Stimulated activated CD8-positive, alpha-beta memory T cell treated with anti-CD3 and anti-CD28 coated beads, Interleukin-7, amount 100 ng/mL, for 4 hours (primary cell): ENCODE measurements around the gene PARL.

ENCODE experiments used
- DNase-seq, 2 donors: peaks; one replicate each; pipeline ENCODE4 v3.0.0-alpha.2; 2020; ENCODE audit warnings: low read depth in 2 of 2

The PARL gene

DNA sequence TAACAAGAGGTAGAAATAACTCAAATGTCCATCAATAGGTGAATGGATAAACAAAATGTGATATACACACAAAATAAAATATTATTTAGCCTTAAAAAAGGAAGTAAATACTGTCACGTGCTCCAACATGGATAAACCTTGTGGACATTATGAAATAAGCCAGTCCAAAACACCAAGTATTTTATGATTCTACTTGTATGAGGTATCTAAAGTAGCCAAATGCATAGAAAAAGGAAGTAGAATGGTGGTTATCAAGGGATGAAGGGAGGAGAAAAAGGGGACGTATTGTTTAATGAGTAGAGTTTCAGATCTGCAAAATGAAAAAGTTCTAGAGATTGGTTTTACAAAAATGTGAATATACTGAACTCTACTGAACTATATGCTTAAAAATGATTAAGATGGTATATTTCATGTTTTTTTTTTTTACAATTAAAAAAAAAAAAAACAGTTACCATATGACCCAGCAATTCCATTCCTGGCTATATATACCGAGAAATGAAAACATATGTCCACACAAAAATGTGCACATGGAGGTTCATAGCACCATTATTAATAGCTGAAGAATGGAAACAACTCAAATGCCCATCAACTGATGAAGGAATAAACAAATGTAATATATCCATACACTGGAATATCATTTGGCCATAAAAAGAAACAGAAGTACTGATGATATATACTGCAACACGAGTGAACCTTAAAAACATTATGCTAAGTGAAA is 30.2 kb downstream of the PARL start:
- no peak for DNase-seq

DNA sequence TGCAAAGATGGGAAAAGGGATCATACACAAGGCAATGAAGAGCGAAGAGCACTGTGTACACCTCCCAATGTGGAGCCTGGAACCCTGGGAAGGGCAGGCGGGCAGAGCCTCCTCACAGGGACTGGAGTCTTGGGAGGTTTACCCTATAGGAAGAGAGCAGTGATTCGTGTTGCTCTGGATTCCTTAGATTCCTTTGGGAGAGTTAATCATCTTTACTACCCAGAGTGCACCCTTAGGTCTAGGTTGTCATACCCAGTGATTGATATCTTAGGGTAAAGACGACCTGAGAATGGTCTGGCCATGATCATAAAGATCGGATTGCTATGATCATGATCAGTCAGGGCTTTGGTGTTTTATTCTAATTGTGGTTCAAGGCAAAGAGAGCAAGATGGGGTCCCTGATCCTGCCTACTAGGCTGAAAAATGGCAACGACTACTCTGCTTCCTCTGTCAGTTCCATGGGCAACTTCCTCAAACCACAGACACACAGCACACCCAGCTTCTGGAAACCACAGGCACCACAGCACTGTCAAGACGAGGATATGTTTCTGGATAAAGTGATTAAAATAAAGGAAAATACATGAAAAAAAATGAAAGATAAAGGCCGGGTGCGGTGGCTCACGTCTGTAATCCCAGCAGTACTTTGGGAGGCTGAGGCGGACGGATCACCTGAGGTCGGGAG is 38.9 kb downstream of the PARL start:
- DNase-seq, result no peak

DNA sequence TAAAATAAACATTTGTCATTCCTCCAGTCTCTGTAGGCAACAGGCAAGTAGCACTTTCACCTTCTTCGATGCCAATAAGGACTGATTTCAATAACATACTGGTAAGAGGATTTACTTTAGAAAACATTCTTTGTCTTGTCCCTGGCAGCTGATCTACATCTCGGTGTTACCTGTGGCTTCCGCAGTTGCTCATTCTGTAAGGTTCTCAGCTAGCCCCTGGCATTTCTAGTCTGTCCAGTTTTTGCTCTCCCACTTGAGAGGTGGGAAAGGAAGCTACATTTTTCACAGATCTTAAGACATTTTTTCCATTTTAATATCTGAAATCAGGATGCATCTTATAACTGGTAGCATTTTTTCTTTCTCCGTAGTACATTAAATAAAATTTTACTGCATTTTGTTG is 39.6 kb downstream of the PARL start:
- no peak for DNase-seq

DNA sequence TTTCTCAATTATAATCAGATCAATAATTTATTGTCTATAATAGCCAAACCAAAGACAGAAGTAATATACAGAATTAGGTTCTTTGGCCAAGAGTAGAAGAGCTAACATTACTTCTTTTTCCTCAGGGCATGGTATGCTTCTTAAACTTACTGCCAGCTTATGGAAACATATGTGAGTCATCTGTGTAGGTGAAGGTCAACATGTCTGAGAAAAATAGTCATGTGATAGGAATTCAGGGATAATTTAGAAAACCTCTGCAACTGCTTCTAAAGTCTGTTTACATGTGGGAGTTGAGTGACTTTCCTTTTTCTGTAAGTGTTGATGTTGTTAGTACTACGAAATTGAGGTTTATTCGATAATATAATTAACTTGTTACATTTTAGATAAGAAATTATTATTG is 40.1 kb downstream of the PARL start:
- DNase-seq, result no peak

DNA sequence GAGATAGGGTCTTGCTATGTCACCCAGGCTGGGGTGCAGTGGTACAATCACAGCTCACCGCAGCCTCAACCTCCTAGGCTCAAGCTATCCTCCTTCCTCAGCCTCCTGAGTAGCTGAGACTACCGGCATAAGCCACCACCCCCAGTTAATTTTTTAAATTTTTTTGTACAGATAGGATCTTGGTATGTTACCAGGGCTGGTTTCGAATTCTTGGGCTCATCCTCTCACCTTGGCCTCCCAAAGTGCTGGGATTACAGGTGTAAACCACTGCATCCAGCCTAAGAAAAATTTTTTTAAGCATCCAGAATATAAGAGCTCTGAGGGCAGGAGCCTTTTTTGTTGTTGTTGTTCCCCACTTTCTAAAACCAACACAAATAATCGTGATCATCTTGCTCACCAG is 44.9 kb downstream of the PARL start:
- no peak for DNase-seq

DNA sequence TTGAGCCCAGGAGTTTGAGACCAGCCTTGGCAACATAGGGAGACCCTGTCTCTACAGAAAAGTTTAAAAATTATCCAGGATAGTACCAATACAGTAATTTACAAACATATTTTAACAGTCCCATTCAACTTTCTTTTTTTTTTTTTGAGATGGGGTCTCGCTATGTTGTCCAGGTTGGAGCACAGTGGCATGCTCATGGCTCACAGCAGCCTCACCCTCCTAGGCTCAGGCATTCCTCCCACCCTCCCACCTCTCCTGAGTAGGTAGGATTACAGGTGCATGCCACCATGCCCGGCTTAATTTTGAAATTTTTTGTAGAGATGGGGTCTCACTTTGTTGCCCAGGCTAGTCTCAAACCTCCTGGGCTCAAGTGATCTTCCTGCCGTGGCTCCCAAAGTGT is 46.8 kb downstream of the PARL start:
- no peak for DNase-seq

DNA sequence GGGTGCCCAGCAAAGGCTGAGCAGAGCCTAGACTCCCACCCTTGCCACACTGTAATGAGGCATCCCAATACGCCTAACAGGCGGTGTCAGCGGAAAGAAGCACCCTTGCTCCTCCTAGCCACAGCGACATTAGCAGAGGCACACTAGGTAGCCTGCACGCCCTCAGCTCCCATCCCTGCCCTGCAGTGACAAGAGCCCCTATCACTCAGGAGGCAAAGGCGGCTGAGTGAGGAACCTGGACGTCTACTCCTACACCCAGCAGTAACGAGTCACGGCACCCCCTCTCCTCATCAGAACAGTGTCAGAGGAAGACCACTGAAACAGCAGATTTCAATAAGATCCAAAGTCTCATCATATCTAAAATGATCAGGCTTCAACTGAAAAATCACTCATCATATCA is 47.3 kb downstream of the PARL start:
- DNase-seq, result no peak

DNA sequence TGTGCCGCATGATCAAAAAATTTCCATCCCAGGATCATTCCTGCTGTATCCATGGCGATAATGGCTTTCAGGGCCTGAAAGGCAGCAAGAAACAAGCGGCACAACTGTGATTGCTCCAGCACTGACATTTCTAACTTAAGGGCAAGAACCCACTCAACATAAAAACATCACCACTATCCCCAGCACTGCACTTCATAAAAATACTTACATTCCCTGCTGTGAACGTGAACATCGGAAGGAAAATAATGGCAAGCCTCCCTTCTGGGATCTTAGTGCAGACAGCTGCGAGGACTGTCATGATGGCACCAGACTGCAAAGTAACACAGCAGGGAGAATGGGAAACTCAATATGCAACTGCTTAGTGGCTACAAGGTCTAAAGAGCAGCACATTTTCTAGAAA is 51.2 kb downstream of the PARL start:
- no peak for DNase-seq

DNA sequence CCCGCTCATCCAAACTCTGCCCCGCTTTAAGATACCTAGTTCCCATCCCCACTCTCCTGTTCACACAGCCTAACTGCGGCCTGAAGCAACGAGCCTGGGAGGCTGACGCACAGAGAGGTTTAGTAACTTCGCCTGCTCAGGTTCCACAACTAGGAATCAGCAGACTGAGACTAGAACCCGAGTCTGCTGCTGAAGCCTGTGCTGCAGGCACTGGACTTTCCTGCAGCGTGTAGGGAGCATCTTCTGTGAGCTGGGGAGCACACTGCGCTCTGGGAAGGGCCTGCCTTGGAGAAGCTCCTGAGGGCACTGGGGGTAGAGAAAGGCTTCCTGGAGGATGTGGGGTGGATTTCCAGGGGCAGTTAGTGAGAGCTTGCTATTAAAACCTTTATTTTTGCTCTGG is 54.5 kb downstream of the PARL start:
- no peak for DNase-seq

DNA sequence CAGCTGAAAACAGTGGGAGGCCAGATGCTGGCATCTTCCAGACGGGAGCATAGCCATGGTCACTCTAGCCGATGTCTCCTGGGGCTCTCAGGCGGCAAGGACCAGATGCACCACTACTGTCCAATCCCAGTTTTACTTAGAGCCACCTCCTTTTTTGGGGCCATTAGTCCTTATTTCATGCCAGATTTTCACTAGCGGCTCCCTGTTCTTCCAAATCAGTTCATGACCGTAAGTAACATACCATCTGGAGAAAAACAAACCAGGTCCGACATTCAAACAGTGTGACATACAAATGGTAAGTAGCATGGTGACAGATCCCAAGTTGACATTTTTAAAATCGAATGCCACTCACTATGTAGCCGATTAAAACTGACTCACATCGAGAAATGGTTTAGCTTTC is 55.2 kb downstream of the PARL start:
- DNase-seq, result no peak

DNA sequence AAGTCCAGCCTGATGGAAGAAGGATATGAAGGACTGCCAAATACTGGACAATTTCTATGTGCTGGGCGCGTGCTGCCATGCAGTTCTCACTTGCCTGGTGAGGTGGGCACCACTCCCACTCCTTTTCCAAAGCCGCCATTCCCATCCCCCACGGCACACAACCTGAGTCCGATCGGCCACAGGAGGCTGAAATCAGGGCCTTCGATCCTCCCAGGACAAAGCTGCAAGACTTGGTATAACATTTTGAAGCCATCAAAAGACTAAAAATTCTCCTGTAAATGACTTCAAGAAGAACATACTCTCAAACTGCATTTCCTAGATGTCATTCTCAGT is 56.2 kb downstream of the PARL start:
- no peak for DNase-seq

DNA sequence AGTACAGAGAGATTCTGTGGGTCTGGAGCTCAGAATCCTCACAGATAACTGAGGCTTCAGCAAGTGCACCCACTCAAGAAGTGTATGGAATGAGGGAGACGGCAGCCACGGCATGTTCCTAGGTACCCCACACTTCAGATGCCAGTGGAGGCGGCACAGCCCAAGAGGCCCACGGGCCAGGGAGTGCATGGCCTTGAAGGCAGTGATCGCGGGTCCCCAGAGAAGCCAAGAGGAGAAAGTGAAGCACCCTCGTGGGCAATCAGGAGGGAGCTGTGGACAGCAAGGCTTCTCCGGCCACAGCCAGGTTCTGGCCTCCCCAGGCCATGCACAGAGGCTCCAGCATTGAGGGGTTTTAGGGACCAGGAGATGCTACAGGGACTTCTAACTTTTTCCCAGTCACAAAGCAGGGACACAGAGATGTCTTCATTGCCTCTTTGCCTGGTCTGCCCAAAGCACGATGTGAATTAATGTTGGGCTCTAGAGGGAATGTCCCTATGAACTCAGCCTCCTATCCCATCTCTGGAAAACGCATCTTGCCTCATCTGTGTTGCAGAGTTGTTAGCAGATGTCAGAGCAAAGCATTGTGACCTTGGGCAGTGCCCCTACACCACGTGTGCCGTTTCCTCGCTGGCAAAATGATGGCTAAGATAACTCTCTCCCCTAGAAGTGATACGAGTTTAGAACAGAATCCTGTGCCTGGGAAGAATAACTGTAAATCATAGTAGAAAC is 56.7 kb downstream of the PARL start:
- no peak for DNase-seq

DNA sequence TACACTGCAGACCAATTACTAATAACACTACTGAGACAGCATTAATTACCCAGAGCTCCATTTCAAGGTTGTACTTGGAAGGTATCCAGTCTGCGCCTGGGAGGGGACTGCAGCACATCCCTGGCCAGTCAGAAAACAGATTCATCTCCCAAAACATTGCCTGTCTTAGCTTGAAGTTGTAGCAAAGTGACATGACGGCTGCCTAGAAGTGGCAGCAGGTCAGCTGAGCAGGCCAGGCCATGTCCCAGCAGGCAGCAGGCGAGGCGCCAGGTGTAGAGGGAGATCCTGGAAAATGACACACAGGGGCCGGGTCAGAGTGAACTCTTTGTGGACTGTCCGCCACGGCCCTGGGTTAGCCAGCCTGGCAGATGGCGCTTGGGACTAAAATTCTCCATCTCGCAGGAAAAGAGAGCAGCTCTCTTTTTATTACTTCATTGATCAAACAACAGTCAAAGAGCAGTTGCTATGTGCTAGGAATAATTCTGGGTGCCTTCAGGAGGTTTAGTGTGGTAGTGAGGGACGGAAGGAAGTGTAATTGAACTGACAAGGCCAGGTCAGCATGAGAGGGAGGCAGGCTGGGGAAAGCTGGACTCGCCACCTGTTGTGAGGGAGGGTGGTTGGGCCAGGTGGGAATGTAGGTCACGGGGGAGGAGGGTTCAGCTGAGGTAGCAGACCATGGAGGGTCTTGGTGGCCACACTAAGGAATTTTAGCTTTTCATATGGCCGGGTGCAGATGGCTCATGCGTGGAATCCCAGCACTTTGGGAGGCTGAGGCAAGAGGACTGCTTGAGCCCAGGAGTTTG is 58.0 kb downstream of the PARL start:
- no peak for DNase-seq

DNA sequence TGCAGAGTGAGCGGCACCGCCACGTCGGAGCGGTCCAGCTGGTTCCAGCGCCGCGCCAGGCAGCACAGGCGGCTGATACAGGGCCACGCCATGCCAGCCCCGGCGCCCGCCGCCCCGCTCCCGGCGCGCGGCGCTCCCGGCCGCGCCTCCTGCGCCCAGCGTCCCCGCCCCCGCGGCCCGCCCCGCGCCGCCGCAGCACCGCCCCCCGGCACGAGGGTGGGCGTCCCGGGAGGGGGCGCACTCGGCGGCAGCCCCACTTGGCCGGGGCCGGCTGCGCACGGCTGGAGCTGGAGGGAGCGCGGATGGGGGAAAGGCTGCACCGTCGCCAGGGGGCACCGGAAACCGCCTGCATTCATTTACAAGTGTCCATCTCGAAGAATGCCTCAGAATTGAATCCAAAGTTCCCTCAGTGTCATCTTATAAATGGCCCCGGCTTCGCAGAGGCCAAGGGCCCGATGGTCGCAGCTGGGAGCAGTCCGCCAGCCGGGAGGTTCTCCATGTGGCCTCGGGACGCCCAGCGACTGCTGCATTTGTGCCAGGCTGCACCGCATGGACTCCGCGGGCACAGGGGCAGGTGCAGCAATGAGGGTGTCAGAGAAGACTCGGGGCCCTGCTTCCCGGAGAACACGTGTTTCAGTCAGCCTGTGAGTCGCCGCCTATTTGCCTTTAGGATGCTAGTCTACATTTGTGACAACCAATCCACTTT is 59.1 kb downstream of the PARL start, which contains the start of gene MAP6D1:
Gene MAP6D1, minus strand, starts transcription at position 122 of the 706 bp plus-strand sequence. Its CDS starts 30 bp downstream, at position 92.
- peak; percentile 1 to 56 for DNase-seq

DNA sequence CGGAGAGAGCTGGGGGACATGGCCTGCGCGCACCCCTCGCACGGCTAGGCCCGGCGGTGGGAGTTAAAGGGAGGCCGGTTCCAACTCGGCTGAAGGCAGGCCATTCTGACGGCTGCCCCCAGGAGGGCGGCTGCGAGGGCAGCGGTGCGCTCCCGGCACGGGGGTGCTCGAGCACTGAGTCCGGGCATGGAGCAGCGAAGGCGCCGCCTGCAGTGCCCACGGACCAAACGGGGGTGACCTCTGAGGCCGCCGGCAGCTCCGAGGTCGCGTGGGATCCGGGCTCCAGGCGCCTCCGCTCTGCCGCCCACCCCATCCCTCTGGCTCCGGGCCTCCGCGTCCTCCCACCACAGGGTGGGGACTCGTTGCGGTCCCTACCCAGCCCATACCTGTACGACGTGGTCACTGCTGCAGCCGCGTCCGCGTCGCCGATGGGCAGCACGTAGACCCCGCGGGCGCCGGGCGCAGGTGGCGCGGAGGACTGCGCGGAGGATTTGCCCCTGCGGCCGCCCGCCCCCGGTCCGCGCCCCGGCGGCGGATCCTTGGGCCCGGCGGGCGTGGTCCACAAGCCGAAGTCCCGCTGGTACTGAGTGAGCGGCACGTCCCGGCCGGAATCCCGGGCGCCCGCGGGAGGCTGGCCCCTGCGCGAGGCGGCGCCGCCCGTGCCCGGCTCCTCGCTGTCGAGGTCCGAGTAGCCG is 59.8 kb downstream of the PARL start:
- peak in 1 of 2 donors; percentile 12 for DNase-seq

DNA sequence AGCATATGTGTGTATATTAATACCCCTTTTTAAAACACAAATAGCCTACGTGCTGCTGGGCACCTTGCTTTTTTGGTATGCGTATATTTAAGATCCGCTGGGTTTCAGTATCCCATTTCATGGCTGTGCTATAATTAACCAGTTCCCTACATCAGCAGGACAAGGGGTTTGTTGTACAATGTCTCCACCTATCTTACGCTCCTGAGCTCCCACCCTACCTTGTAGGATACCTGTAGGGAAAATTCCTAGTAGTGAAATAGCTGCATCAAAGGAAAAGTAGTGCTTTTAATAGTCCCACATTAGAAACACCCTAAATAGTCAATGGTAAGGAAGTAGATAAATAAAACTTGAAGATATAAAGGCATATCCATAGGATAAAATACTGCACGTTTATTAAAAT is 60.7 kb downstream of the PARL start:
- DNase-seq, result no peak

DNA sequence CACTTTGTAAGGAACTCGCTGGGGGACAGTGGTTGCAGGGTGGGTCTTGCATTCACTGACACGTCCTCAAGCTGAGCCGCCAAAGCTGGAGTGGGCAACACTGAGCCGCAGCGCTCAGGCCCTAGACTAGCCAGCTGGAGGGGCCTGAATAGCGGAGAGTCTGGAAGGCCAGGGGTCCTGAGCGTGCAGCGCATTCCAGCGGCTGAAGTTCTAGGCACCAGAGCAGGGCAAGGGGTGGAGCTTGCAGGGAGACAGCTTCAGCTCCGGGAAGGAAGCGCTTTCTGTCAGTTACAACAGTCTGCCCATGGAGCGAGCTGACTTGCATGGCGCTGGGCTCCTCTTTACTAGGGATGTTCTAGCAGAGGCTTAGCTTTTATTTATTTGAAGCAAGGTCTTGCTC is 62.0 kb downstream of the PARL start:
- no peak for DNase-seq

DNA sequence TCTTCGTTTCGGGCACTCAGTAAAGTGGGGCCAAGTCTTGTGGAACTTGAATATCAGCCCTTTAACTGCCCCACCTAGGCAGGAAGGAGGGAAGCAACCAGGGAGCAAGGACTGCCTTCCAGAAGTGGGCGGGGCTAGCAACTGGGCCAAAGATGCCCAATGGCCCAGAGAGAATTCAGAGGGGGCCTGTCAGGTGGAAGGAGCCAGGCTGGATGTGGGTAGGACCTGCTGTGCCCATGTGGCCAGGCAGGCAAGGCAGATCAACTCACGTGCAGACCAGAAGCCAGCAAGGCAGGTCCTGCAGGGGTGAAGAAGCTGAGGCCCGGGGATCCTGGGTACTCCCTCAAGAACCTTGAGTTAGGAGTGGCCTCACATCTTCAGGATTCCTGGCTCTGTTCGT is 64.8 kb downstream of the PARL start:
- DNase-seq, result no peak

DNA sequence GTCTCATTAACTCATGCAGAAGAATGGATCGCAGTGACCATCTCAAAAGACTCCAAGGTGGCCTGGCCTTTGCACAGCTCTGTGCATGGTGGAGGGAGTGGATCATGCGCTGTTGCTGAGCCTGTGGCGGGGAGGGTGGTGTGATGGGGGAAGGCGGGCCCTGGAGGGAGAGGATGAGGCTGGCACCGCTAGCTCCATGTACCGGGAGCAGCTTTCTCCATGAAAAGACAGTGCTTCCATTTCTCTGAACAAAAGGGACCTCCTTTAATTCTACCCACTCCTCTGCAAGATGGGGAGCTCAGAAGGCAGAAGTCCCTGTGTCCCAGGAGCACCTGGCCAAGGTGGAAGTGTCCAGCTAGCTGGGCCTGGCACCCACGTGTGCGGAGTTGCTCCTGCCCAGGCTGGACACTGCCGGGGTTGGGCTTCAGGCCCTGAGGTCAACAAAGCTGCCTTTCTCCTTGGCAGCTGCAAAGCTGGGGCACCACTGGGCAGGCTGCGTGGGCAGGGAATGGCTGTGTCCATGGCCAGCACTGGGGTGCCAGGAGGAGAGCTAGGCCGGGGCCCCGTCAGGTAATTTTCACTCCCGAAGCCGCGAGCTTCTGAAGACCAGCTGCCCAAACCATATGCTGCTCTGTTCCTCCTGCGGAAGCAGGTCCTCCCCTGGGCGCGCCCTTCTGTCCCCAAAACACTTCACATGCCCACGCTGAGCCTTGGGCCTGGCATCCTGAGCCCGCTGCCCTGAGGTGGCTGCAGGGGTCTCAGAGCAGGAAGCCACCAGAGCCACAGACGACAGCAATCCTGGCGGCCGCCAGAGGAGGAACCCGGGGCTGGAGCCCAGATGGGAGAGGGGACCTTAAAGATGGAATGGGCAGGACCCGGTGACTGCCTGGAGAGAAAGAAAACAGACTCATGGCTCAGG is 65.7 kb downstream of the PARL start:
- DNase-seq, result no peak
